ENCODE results near the gene POU6F1. TPM values are rescaled to one million over a fixed set of nuclear protein-coding genes. Genes with fewer than 3 reads are reported as not detected.

The POU6F1 gene
- total and polyA plus RNA-seq, 2 donors from 2014 or later = 5.2 to 20.0 TPM

DNA sequence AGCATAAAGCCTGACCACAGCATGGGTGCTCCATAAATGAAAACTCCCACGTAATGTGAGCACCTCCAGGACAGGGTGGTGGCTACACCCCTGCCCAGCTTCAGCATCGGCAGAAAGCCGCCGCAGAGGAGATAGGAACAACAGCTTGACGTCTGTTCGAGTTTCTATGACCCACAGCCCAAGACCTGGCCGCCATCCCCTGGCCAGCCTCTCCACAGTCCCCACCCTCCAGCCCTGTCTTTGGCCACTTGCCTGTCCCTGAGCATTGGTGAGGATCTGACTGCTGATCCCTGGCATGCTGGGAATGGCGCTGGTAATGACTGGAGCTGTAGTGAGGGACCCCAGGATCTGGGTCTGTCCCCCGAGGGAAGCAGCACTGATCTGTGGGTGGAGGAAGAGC is 21.3 kb downstream of the POU6F1 start:
- Histone ChIP-seq H3K4me3 (ENCODE audit: low read length in 3 of 3) (no peak overlapping the region), H3K27ac (ENCODE audit: low read depth in 2 of 2, low read length in 2 of 2) (no peak overlapping the region), H3K9me3 (ENCODE audit: control insufficient read depth in 2 of 3, insufficient read depth in 1 of 3, low read length in 3 of 3) (no peaks in the 10 kb centered on the region), H3K9ac (ENCODE audit: low read length in 3 of 3) (no peak overlapping the region), H3K4me1 (ENCODE audit: control insufficient read depth in 2 of 3, insufficient read depth in 2 of 3, low read depth in 1 of 3, low read length in 3 of 3) (peaks cover 0 to 2% (median 0%) of the 10 kb centered on the region in 3 donors), H3K27me3 (ENCODE audit: control insufficient read depth, insufficient read depth, low read length) (no peaks in the 10 kb centered on the region), H3K36me3 (ENCODE audit: control insufficient read depth in 2 of 3, insufficient read depth in 3 of 3, low read length in 3 of 3) (no peaks in the 10 kb centered on the region)
- DNase-seq (no peak), FAIRE-seq (no peak)
- intact Hi-C loops (cut with DNase I) = no loop called here
- TF ChIP-seq, protein P1, sequence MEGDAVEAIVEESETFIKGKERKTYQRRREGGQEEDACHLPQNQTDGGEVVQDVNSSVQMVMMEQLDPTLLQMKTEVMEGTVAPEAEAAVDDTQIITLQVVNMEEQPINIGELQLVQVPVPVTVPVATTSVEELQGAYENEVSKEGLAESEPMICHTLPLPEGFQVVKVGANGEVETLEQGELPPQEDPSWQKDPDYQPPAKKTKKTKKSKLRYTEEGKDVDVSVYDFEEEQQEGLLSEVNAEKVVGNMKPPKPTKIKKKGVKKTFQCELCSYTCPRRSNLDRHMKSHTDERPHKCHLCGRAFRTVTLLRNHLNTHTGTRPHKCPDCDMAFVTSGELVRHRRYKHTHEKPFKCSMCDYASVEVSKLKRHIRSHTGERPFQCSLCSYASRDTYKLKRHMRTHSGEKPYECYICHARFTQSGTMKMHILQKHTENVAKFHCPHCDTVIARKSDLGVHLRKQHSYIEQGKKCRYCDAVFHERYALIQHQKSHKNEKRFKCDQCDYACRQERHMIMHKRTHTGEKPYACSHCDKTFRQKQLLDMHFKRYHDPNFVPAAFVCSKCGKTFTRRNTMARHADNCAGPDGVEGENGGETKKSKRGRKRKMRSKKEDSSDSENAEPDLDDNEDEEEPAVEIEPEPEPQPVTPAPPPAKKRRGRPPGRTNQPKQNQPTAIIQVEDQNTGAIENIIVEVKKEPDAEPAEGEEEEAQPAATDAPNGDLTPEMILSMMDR (IDR thresholded peaks at IDR 0.05; ENCODE audit: borderline replicate concordance, extremely low read depth, insufficient read depth) = no peak

DNA sequence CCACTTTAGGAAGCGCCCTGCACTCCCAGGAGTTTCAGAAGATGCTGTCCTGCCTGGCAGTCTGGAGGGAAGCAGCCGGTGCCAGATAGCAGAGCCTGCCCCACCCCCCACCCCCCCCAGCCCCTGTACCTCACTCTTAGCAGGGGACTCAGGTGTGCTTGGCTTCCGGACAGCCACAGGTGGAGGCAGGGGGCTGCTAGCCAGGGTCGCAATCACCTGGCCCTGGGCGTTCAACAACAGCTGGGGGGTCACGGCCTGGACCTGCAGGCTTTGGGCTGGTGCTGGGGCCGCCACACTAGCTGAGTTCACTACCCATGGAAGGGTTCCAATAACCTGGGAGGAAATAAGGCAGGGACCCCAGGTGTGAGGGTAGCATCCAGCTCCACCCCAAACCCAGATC is 22.0 kb downstream of the POU6F1 start:
- H3K9me3 ChIP-seq (ENCODE audit: control insufficient read depth in 2 of 3, insufficient read depth in 1 of 3, low read length in 3 of 3) = no peaks in the 10 kb centered on the region
- FAIRE-seq (no peak), DNase-seq (no peak)
- H3K4me1 ChIP-seq (ENCODE audit: control insufficient read depth in 2 of 3, insufficient read depth in 2 of 3, low read depth in 1 of 3, low read length in 3 of 3) = peaks cover 0 to 2% (median 0%) of the 10 kb centered on the region in 3 donors
- H3K4me3 ChIP-seq (ENCODE audit: low read length in 3 of 3) = no peak overlapping the region
- TF ChIP-seq, protein P1 (IDR thresholded peaks at IDR 0.05; ENCODE audit: borderline replicate concordance, extremely low read depth, insufficient read depth) = no peak
- no peaks in the 10 kb centered on the region for H3K27me3 ChIP-seq (ENCODE audit: control insufficient read depth, insufficient read depth, low read length)
- intact Hi-C loops (cut with DNase I) = no loop called here
- H3K27ac ChIP-seq (ENCODE audit: low read depth in 2 of 2, low read length in 2 of 2) = no peak overlapping the region
- no peak overlapping the region for H3K9ac ChIP-seq (ENCODE audit: low read length in 3 of 3)
- no peaks in the 10 kb centered on the region for H3K36me3 ChIP-seq (ENCODE audit: control insufficient read depth in 2 of 3, insufficient read depth in 3 of 3, low read length in 3 of 3)

DNA sequence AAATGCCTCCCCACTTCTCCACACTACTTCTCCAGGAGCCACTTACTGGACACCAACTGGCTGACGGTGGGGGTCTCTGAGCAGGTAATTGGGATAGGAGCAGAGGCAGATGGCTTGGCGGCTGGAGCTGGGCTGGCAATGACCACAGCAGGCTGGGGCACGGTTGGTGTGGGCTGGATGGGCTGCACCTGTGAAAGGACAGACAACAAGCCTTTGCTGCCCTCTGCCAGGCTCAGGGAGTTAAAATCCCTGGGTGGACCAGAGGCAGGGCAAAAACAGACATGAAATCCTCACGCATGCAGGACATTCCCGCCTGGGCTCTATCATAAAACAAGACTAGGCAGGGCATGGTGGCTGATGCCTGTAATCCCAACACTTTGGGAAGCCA is 25.6 kb downstream of the POU6F1 start:
- Histone ChIP-seq H3K36me3 (ENCODE audit: control insufficient read depth in 2 of 3, insufficient read depth in 3 of 3, low read length in 3 of 3) (peaks cover 0 to 8% (median 2%) of the 10 kb centered on the region in 3 donors), H3K27me3 (ENCODE audit: control insufficient read depth, insufficient read depth, low read length) (no peaks in the 10 kb centered on the region), H3K27ac (ENCODE audit: low read depth in 2 of 2, low read length in 2 of 2) (no peak overlapping the region), H3K4me3 (ENCODE audit: low read length in 3 of 3) (no peak overlapping the region), H3K9ac (ENCODE audit: low read length in 3 of 3) (no peak overlapping the region), H3K9me3 (ENCODE audit: control insufficient read depth in 2 of 3, insufficient read depth in 1 of 3, low read length in 3 of 3) (no peaks in the 10 kb centered on the region), H3K4me1 (ENCODE audit: control insufficient read depth in 2 of 3, insufficient read depth in 2 of 3, low read depth in 1 of 3, low read length in 3 of 3) (peaks cover 0 to 4% (median 0%) of the 10 kb centered on the region in 3 donors)
- intact Hi-C loops (cut with DNase I) = no loop called here
- TF ChIP-seq, protein P1 (IDR thresholded peaks at IDR 0.05; ENCODE audit: borderline replicate concordance, extremely low read depth, insufficient read depth) = no peak
- FAIRE-seq (no peak), DNase-seq (no peak)
